A673 (cell line): ENCODE data around the gene TMEM214. TPM values are rescaled to one million over a fixed set of nuclear protein-coding genes. Genes with fewer than 3 reads are reported as not detected.

ENCODE experiments used
- BruUV-seq: library from RNA; stranded (reverse); fragments of 400-500 nt; replicated peaks from 2 replicates; lab custom pipeline; 2021; lab: Mats Ljungman, UMichigan
- CTCF ChIA-PET: fragments of 300-600 bp; sonication (Branson Sonifier 250); formaldehyde crosslinking; loops from one replicate; lab custom pipeline; 2022; ENCODE audit warnings: antibody characterized with exemption; lab: Charles Lee
- POLR2A ChIA-PET: fragments of 300-600 bp; sonication (Branson Sonifier 250); formaldehyde crosslinking; loops from one replicate; lab custom pipeline; 2022; ENCODE audit warnings: antibody characterized with exemption; ENCODE audit not compliant: low non-redundant PET; lab: Charles Lee
- DNase-seq: peaks from one replicate; pipeline ENCODE4 v3.0.0-alpha.2; 2015; ENCODE audit warnings: low spot score
- H3K27ac ChIP-seq: fragments of 200-600 bp; sonication (generic); 2 replicates; pipeline ENCODE4 v1.5.1; 2016; ENCODE audit warnings: mixed run types, low read depth, mild to moderate bottlenecking, mixed read lengths, antibody characterized with exemption, low read length; ENCODE audit not compliant: poor library complexity, severe bottlenecking
- H3K27me3 ChIP-seq: fragments of 200-600 bp; sonication (generic); replicated peaks from 2 replicates; pipeline ENCODE4 v1.6.1; 2017; ENCODE audit warnings: mixed run types, low read depth, mild to moderate bottlenecking, mixed read lengths, antibody characterized with exemption, low read length; ENCODE audit not compliant: insufficient read depth, poor library complexity
- H3K36me3 ChIP-seq: fragments of 200-600 bp; sonication (generic); 2 replicates; pipeline ENCODE4 v1.6.1; 2016; ENCODE audit warnings: mixed run types, mild to moderate bottlenecking, mixed read lengths, antibody characterized with exemption, low read length; ENCODE audit not compliant: insufficient read depth, poor library complexity, severe bottlenecking
- H3K4me1 ChIP-seq: fragments of 200-600 bp; sonication (generic); 2 replicates; pipeline ENCODE4 v1.6.1; 2017; ENCODE audit warnings: mixed run types, mild to moderate bottlenecking, mixed read lengths, antibody characterized with exemption, low read length; ENCODE audit not compliant: insufficient read depth, poor library complexity, severe bottlenecking
- H3K4me3 ChIP-seq: fragments of 200-600 bp; sonication (generic); 2 replicates; pipeline ENCODE4 v1.5.1; 2016; ENCODE audit warnings: low read depth, mixed run types, mild to moderate bottlenecking, mixed read lengths, low read length; ENCODE audit not compliant: poor library complexity, severe bottlenecking
- H3K9me3 ChIP-seq: fragments of 200-600 bp; sonication (generic); 2 replicates; pipeline ENCODE4 v1.6.1; 2016; ENCODE audit warnings: mixed run types, low read depth, mild to moderate bottlenecking, mixed read lengths, antibody characterized with exemption, low read length; ENCODE audit not compliant: poor library complexity, severe bottlenecking
- EZH2 ChIP-seq: fragments of 200-600 bp; sonication (generic); IDR thresholded peaks from 2 replicates; pipeline ENCODE4 v1.6.1; 2017; ENCODE audit warnings: borderline replicate concordance, low read depth, mild to moderate bottlenecking, mixed read lengths, antibody characterized with exemption, low read length; ENCODE audit not compliant: poor library complexity, severe bottlenecking
- intact Hi-C: fragments of 100-400 bp; cut with micrococcal nuclease; formaldehyde crosslinking; loops from one replicate; pipeline ENCODE4 v1.10.0; 2022; ENCODE audit not compliant: unreplicated experiment
- total RNA-seq: library from RNA; stranded (reverse); gene quantifications from 2 replicates; pipeline ENCODE4 v1.2.3, GENCODE V29; 2021
- TF ChIP-seq, protein P1 (sequence below): fragments of 300-800, 200-600 bp; sonication (generic); conservative IDR thresholded peaks from 2 replicates; pipeline ENCODE4 v1.5.1; 2017; ENCODE audit warnings: low read depth, mild to moderate bottlenecking, antibody characterized with exemption, low read length, moderate library complexity, mixed read lengths

TMEM214 gene
- total RNA-seq, 1 experiment from 2014 or later, result 76.7 TPM

DNA sequence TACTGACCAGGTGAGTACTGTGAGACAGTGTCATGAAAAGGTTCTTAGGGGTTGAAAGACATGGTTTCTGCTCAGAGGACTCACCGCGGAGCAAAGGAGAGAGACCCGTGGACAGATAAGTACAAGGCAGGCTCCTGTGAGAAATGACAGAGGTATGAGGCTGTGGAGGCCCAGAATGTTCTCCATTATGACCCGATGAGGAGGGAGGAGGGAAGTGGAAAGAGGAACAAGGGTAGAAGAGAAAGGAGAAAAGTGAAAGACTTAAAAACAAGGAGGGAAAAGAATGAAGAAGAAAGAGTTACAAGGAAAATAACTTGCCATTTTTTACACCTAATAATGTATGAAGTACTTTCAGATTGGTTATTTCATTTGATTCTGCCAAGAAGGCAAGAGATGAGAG, 32.5 kb upstream of the TMEM214 start:
- intact Hi-C loops, result no loop called here
- H3K9me3 ChIP-seq, result no peaks in the 10 kb centered on the region
- POLR2A ChIA-PET, result no interaction called here
- H3K27me3 ChIP-seq, result no peaks in the 10 kb centered on the region
- TF ChIP-seq EZH2, result no peak
- TF ChIP-seq, protein P1, sequence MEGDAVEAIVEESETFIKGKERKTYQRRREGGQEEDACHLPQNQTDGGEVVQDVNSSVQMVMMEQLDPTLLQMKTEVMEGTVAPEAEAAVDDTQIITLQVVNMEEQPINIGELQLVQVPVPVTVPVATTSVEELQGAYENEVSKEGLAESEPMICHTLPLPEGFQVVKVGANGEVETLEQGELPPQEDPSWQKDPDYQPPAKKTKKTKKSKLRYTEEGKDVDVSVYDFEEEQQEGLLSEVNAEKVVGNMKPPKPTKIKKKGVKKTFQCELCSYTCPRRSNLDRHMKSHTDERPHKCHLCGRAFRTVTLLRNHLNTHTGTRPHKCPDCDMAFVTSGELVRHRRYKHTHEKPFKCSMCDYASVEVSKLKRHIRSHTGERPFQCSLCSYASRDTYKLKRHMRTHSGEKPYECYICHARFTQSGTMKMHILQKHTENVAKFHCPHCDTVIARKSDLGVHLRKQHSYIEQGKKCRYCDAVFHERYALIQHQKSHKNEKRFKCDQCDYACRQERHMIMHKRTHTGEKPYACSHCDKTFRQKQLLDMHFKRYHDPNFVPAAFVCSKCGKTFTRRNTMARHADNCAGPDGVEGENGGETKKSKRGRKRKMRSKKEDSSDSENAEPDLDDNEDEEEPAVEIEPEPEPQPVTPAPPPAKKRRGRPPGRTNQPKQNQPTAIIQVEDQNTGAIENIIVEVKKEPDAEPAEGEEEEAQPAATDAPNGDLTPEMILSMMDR, result no peak
- DNase-seq, result no peak
- no peak overlapping the region for H3K27ac ChIP-seq
- BruUV-seq, result no TSS peak
- CTCF ChIA-PET, result no interaction called here
- H3K4me3 ChIP-seq, result no peak overlapping the region
- H3K36me3 ChIP-seq, result no peaks in the 10 kb centered on the region
- H3K4me1 ChIP-seq, result no peaks in the 10 kb centered on the region

DNA sequence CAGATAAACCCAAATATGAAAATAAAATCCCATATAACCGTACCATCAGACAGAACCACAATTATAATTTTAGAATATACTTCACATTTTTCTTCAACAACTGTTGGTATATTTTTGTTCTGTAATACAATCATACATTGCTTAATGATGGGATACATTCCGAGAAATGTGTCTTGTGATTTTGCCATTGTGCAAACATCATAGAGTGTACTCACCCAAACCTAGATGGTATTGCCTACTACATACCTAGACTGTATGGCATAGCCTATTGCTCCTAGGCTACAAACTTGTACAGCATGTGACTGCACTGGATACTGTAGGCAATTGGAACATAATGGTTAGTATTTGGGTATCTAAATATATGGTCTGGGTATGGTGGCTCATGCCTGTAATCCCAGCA, 31.8 kb upstream of the TMEM214 start:
- BruUV-seq, result no TSS peak
- CTCF ChIA-PET, result no interaction called here
- TF ChIP-seq, protein P1, result no peak
- TF ChIP-seq EZH2, result no peak
- Histone ChIP-seq H3K36me3 (no peaks in the 10 kb centered on the region), H3K27ac (no peak overlapping the region), H3K4me1 (no peaks in the 10 kb centered on the region), H3K9me3 (no peaks in the 10 kb centered on the region), H3K4me3 (no peak overlapping the region), H3K27me3 (no peaks in the 10 kb centered on the region)
- POLR2A ChIA-PET, result no interaction called here
- DNase-seq, result no peak
- intact Hi-C loops, result no loop called here

DNA sequence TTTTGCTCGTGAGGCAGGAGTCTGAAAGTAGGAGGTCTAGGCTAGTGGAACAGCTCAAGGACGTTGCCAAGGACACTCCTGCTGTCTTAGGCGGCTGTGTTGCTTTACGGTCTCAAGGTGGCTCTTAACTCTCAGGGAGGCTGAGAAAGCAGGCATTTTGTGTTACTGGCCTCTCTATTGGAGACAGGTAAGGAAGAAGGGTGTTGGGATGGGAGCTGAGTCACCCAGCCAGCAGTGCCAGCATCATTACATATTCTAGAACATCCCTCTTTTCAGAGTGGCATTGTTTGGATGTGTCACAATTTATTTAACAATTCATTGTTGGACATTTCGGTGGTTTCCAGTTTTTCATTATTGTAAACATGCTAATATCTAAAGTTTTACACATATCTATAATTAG, 30.8 kb upstream of the TMEM214 start:
- no peak for DNase-seq
- TF ChIP-seq, protein P1, result no peak
- no peak for TF ChIP-seq EZH2
- Histone ChIP-seq H3K27me3 (no peaks in the 10 kb centered on the region), H3K4me1 (no peaks in the 10 kb centered on the region), H3K9me3 (no peaks in the 10 kb centered on the region), H3K4me3 (no peak overlapping the region), H3K27ac (no peak overlapping the region), H3K36me3 (no peaks in the 10 kb centered on the region)
- CTCF ChIA-PET, result no interaction called here
- intact Hi-C loops, result no loop called here
- POLR2A ChIA-PET, result no interaction called here
- BruUV-seq, result no TSS peak
